HEK293 (cell line): ENCODE results near the gene PDZRN3.

Experiments used
- CTCF ChIA-PET: fragments of 350-600 bp; formaldehyde crosslinking; extraction: SDS; loops from one replicate; lab custom pipeline; 2021; ENCODE audit warnings: antibody characterized with exemption; lab: Yijun Ruan, JAX
- POLR2A ChIA-PET: fragments of 300-600 bp; formaldehyde crosslinking; extraction: SDS; loops from one replicate; lab custom pipeline; 2020; ENCODE audit warnings: antibody characterized with exemption, inconsistent platforms; lab: Yijun Ruan, JAX
- H3K27ac ChIP-seq: fragments of 200-500 bp; sonication (Bioruptor generic); 2 replicates; pipeline ENCODE4 v1.5.1; 2014; ENCODE audit warnings: low read depth, low read length, control low read depth, inconsistent platforms; ENCODE audit errors: extremely low read depth
- H3K36me3 ChIP-seq, 2 experiments: fragments of 200-500 bp in 1 of 2; sonication (Bioruptor generic) in 1 of 2; 1 replicate in 1 of 2; 2 replicates in 1 of 2; pipeline ENCODE4 v1.5.1; 2014 to 2017; ENCODE audit warnings: inconsistent platforms in 2 of 2, low read length in 2 of 2; ENCODE audit not compliant: control insufficient read depth in 2 of 2, insufficient read depth in 1 of 2
- H3K4me1 ChIP-seq: fragments of 200-500 bp; sonication (Bioruptor generic); 2 replicates; pipeline ENCODE4 v1.5.1; 2014; ENCODE audit warnings: mild to moderate bottlenecking, low read length, inconsistent platforms; ENCODE audit not compliant: control insufficient read depth, insufficient read depth
- H3K4me3 ChIP-seq: 2 replicates; pipeline ENCODE4 v1.5.1; 2011; ENCODE audit warnings: low read depth, mild to moderate bottlenecking, control low read depth, low read length, moderate library complexity
- H3K9me3 ChIP-seq: fragments of 200-500 bp; sonication (Bioruptor generic); 2 replicates; pipeline ENCODE4 v1.5.1; 2014; ENCODE audit warnings: low read depth, low read length, inconsistent platforms; ENCODE audit not compliant: control insufficient read depth, insufficient read depth
- FEZF1 ChIP-seq: fragments of 450-650 bp; formaldehyde crosslinking; IDR thresholded peaks from 2 replicates; pipeline ENCODE4 v1.5.1; 2016; ENCODE audit warnings: missing biosample characterization, missing genetic modification characterization
- GLIS1 ChIP-seq: fragments of 450-650 bp; formaldehyde crosslinking; IDR thresholded peaks from 2 replicates; pipeline ENCODE4 v1.5.1; 2016; ENCODE audit warnings: missing biosample characterization, missing genetic modification characterization
- KLF9 ChIP-seq: fragments of 450-650 bp; formaldehyde crosslinking; IDR thresholded peaks from 2 replicates; pipeline ENCODE4 v1.5.1; 2016; ENCODE audit warnings: missing biosample characterization, missing genetic modification characterization, low read depth
- TRIM28 ChIP-seq: IDR thresholded peaks from 2 replicates; pipeline ENCODE4 v1.6.1; 2011; ENCODE audit warnings: low read length, control low read depth, borderline replicate concordance
- WT1 ChIP-seq: fragments of 450-650 bp; formaldehyde crosslinking; IDR thresholded peaks from 2 replicates; pipeline ENCODE4 v1.5.1; 2016; ENCODE audit warnings: missing biosample characterization, missing genetic modification characterization
- ZFHX2 ChIP-seq: fragments of 450-650 bp; formaldehyde crosslinking; conservative IDR thresholded peaks from 2 replicates; pipeline ENCODE4 v1.5.1; 2016; ENCODE audit warnings: missing biosample characterization, missing genetic modification characterization
- ZNF133 ChIP-seq: fragments of 450-650 bp; formaldehyde crosslinking; IDR thresholded peaks from 2 replicates; pipeline ENCODE4 v1.5.1; 2016; ENCODE audit warnings: missing biosample characterization, missing genetic modification characterization
- ZNF37A ChIP-seq: fragments of 450-650 bp; IDR thresholded peaks from 2 replicates; pipeline ENCODE4 v1.5.1; 2018; ENCODE audit warnings: missing biosample characterization, missing genetic modification characterization
- ZNF391 ChIP-seq: fragments of 450-650 bp; formaldehyde crosslinking; IDR thresholded peaks from 2 replicates; pipeline ENCODE4 v1.5.1; 2016; ENCODE audit warnings: low read depth, missing biosample characterization, missing genetic modification characterization, borderline replicate concordance
- ZNF394 ChIP-seq: fragments of 450-650 bp; formaldehyde crosslinking; IDR thresholded peaks from 2 replicates; pipeline ENCODE4 v1.5.1; 2016; ENCODE audit warnings: missing biosample characterization, missing genetic modification characterization, mild to moderate bottlenecking, moderate library complexity, borderline replicate concordance
- ZNF426 ChIP-seq: fragments of 450-650 bp; formaldehyde crosslinking; IDR thresholded peaks from 2 replicates; pipeline ENCODE4 v1.5.1; 2017; ENCODE audit warnings: missing biosample characterization, missing genetic modification characterization, mild to moderate bottlenecking, inconsistent platforms, moderate library complexity
- ZNF658 ChIP-seq: fragments of 450-650 bp; formaldehyde crosslinking; IDR thresholded peaks from 2 replicates; pipeline ENCODE4; 2016; ENCODE audit warnings: missing biosample characterization, missing genetic modification characterization
- ZNF76 ChIP-seq: fragments of 450-650 bp; formaldehyde crosslinking; IDR thresholded peaks from 2 replicates; pipeline ENCODE4; 2016; ENCODE audit warnings: low read depth, missing biosample characterization, missing genetic modification characterization, borderline replicate concordance
- ZNF830 ChIP-seq: fragments of 450-650 bp; IDR thresholded peaks from 2 replicates; pipeline ENCODE4 v1.5.0; 2018; ENCODE audit warnings: missing biosample characterization, missing genetic modification characterization, low read depth, mild to moderate bottlenecking, moderate library complexity
- TF ChIP-seq, protein P1 (sequence below): fragments of 450-650 bp; formaldehyde crosslinking; IDR thresholded peaks from 2 replicates; pipeline ENCODE4 v1.5.1; 2016; ENCODE audit warnings: missing biosample characterization, missing genetic modification characterization
- TF ChIP-seq, protein P2 (sequence below): fragments of 450-650 bp; formaldehyde crosslinking; IDR thresholded peaks from 2 replicates; pipeline ENCODE4 v1.5.1; 2016; ENCODE audit warnings: missing biosample characterization, missing genetic modification characterization
- TF ChIP-seq, protein P3 (sequence below): fragments of 450-650 bp; formaldehyde crosslinking; IDR thresholded peaks from 2 replicates; pipeline ENCODE4 v1.5.1; 2016; ENCODE audit warnings: missing biosample characterization, missing genetic modification characterization
- TF ChIP-seq, protein P4 (sequence below): fragments of 450-650 bp; formaldehyde crosslinking; IDR thresholded peaks from 2 replicates; pipeline ENCODE4 v1.5.1; 2016; ENCODE audit warnings: missing biosample characterization, missing genetic modification characterization
- TF ChIP-seq, protein P5 (sequence below): fragments of 450-650 bp; formaldehyde crosslinking; optimal IDR thresholded peaks from 2 replicates; pipeline ENCODE3; 2016; ENCODE audit warnings: missing biosample characterization, mild to moderate bottlenecking, missing genetic modification characterization
- TF ChIP-seq, protein P6 (sequence below): fragments of 450-650 bp; formaldehyde crosslinking; IDR thresholded peaks from 2 replicates; pipeline ENCODE4 v1.5.1; 2017; ENCODE audit warnings: missing biosample characterization, missing genetic modification characterization

The PDZRN3 gene

DNA sequence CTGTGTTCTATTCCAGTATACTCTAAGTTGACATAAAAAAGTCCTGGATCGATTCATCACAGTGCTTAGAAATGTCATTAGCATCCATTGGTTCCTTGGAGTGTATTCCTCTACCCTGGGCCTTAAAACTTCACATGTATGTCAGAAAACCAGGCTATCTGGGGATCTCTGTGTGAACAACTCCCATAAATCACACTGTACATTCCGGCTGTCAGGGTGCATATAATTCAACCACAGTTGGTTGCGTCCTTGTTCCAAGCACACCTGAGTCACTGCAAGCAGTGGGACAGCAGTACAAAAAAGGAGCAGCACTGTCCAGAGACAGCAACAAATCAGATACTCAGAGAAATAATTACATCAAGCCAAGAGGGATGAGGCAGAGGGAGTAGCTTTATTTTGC lies 52.4 kb downstream of the PDZRN3 start (continued):
- TF ChIP-seq, protein P1, sequence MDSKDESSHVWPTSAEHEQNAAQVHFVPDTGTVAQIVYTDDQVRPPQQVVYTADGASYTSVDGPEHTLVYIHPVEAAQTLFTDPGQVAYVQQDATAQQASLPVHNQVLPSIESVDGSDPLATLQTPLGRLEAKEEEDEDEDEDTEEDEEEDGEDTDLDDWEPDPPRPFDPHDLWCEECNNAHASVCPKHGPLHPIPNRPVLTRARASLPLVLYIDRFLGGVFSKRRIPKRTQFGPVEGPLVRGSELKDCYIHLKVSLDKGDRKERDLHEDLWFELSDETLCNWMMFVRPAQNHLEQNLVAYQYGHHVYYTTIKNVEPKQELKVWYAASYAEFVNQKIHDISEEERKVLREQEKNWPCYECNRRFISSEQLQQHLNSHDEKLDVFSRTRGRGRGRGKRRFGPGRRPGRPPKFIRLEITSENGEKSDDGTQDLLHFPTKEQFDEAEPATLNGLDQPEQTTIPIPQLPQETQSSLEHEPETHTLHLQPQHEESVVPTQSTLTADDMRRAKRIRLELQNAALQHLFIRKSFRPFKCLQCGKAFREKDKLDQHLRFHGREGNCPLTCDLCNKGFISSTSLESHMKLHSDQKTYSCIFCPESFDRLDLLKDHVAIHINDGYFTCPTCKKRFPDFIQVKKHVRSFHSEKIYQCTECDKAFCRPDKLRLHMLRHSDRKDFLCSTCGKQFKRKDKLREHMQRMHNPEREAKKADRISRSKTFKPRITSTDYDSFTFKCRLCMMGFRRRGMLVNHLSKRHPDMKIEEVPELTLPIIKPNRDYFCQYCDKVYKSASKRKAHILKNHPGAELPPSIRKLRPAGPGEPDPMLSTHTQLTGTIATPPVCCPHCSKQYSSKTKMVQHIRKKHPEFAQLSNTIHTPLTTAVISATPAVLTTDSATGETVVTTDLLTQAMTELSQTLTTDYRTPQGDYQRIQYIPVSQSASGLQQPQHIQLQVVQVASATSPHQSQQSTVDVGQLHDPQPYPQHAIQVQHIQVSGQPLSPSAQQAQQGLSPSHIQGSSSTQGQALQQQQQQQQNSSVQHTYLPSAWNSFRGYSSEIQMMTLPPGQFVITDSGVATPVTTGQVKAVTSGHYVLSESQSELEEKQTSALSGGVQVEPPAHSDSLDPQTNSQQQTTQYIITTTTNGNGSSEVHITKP (tag by site-specific recombination): peak; percentile 77
- peak; percentile 47; the same call in 1 of the 2 replicates for TF ChIP-seq ZNF394 (tag by site-specific recombination)
- TF ChIP-seq, all 188 proteins: peak for 3

DNA sequence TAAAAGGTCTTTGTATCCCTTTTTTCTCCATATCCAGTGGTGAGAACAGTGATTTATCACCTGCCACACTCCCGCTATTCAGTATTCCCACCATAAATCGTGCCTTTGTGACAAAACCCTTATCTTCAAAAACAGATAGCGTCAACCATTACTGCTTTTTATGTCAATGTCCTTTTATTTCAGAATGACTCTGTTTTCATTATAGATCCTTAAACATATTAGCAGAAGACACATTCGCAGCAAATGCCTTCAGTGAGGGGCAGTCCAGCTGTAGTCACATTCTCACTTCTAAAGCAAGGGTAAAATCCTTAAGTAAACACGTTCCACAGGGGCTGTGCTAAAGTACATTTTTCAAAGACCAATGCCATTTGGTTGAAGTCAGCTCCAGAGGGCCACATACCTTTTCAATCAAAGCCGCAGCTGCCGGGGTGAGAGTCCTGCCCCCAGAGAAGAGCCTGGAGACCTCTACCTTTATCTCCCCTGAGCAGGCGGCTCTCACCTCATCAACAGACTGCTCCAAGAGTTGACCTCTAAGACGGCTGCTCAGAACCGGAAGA lies 53.4 kb downstream of the PDZRN3 start:
- H3K4me3 ChIP-seq: no peak overlapping the region
- CTCF ChIA-PET: no interaction called here
- no peak overlapping the region; the same call in 1 of the 2 replicates for H3K27ac ChIP-seq
- no peaks in the 10 kb centered on the region for H3K9me3 ChIP-seq
- H3K4me1 ChIP-seq: peaks cover 11% of the 10 kb centered on the region; the same call in 1 of the 2 replicates
- H3K36me3 ChIP-seq: no peaks in the 10 kb centered on the region
- POLR2A ChIA-PET: no interaction called here
- TF ChIP-seq, protein P2, sequence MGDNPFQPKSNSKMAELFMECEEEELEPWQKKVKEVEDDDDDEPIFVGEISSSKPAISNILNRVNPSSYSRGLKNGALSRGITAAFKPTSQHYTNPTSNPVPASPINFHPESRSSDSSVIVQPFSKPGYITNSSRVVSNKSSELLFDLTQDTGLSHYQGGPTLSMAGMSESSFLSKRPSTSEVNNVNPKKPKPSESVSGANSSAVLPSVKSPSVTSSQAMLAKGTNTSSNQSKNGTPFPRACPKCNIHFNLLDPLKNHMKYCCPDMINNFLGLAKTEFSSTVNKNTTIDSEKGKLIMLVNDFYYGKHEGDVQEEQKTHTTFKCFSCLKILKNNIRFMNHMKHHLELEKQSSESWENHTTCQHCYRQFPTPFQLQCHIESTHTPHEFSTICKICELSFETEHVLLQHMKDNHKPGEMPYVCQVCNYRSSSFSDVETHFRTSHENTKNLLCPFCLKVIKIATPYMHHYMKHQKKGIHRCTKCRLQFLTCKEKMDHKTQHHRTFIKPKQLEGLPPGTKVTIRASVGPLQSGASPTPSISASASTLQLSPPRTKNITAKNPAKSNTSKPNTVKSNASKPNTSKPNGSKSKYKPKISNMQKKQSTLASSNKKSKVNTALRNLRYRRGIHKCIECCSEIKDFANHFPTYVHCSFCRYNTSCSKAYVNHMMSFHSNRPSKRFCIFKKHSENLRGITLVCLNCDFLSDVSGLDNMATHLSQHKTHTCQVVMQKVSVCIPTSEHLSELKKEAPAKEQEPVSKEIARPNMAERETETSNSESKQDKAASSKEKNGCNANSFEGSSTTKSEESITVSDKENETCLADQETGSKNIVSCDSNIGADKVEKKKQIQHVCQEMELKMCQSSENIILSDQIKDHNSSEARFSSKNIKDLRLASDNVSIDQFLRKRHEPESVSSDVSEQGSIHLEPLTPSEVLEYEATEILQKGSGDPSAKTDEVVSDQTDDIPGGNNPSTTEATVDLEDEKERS (tag by site-specific recombination): no peak
- no peak for TF ChIP-seq GLIS1 (tag by site-specific recombination)
- TF ChIP-seq, protein P3, sequence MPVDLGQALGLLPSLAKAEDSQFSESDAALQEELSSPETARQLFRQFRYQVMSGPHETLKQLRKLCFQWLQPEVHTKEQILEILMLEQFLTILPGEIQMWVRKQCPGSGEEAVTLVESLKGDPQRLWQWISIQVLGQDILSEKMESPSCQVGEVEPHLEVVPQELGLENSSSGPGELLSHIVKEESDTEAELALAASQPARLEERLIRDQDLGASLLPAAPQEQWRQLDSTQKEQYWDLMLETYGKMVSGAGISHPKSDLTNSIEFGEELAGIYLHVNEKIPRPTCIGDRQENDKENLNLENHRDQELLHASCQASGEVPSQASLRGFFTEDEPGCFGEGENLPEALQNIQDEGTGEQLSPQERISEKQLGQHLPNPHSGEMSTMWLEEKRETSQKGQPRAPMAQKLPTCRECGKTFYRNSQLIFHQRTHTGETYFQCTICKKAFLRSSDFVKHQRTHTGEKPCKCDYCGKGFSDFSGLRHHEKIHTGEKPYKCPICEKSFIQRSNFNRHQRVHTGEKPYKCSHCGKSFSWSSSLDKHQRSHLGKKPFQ (tag by site-specific recombination): peak; percentile 79; the same call in 1 of the 2 replicates
- TF ChIP-seq FEZF1 (tag by site-specific recombination): peak; percentile 57
- no peak for TF ChIP-seq KLF9 (tag by site-specific recombination)
- TF ChIP-seq ZNF37A: no peak
- no peak for TF ChIP-seq ZNF658 (tag by site-specific recombination)
- no peak for TF ChIP-seq ZNF830
- no peak for TF ChIP-seq ZNF391 (tag by site-specific recombination)
- TF ChIP-seq, protein P4, sequence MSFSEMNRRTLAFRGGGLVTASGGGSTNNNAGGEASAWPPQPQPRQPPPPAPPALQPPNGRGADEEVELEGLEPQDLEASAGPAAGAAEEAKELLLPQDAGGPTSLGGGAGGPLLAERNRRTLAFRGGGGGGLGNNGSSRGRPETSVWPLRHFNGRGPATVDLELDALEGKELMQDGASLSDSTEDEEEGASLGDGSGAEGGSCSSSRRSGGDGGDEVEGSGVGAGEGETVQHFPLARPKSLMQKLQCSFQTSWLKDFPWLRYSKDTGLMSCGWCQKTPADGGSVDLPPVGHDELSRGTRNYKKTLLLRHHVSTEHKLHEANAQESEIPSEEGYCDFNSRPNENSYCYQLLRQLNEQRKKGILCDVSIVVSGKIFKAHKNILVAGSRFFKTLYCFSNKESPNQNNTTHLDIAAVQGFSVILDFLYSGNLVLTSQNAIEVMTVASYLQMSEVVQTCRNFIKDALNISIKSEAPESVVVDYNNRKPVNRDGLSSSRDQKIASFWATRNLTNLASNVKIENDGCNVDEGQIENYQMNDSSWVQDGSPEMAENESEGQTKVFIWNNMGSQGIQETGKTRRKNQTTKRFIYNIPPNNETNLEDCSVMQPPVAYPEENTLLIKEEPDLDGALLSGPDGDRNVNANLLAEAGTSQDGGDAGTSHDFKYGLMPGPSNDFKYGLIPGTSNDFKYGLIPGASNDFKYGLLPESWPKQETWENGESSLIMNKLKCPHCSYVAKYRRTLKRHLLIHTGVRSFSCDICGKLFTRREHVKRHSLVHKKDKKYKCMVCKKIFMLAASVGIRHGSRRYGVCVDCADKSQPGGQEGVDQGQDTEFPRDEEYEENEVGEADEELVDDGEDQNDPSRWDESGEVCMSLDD (tag by site-specific recombination): no peak
- no peak for TF ChIP-seq TRIM28
- TF ChIP-seq, protein P5, sequence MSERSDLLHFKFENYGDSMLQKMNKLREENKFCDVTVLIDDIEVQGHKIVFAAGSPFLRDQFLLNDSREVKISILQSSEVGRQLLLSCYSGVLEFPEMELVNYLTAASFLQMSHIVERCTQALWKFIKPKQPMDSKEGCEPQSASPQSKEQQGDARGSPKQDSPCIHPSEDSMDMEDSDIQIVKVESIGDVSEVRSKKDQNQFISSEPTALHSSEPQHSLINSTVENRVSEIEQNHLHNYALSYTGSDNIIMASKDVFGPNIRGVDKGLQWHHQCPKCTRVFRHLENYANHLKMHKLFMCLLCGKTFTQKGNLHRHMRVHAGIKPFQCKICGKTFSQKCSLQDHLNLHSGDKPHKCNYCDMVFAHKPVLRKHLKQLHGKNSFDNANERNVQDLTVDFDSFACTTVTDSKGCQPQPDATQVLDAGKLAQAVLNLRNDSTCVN (tag by site-specific recombination): no peak
- no peak for TF ChIP-seq ZFHX2 (tag by site-specific recombination)
- no peak for TF ChIP-seq ZNF76 (tag by site-specific recombination)
- no peak for TF ChIP-seq ZNF426 (tag by site-specific recombination)
- no peak for TF ChIP-seq WT1 (tag by site-specific recombination)
- no peak for TF ChIP-seq ZNF133 (tag by site-specific recombination)
- TF ChIP-seq, protein P6, sequence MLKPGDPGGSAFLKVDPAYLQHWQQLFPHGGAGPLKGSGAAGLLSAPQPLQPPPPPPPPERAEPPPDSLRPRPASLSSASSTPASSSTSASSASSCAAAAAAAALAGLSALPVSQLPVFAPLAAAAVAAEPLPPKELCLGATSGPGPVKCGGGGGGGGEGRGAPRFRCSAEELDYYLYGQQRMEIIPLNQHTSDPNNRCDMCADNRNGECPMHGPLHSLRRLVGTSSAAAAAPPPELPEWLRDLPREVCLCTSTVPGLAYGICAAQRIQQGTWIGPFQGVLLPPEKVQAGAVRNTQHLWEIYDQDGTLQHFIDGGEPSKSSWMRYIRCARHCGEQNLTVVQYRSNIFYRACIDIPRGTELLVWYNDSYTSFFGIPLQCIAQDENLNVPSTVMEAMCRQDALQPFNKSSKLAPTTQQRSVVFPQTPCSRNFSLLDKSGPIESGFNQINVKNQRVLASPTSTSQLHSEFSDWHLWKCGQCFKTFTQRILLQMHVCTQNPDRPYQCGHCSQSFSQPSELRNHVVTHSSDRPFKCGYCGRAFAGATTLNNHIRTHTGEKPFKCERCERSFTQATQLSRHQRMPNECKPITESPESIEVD (tag by site-specific recombination): peak; percentile 83
